DLD1 (cell line): ENCODE measurements around the gene MKI67.
"Not testable (repeated sequence)": the region's sequence is repeated elsewhere in the genome, so short reads cannot be mapped to it uniquely, and the experiment has no call there.

ENCODE experiments used
- in situ Hi-C: cut with HindIII; loops from 2 replicates; pipeline ENCODE4 v1.10.0; 2017; ENCODE audit warnings: low sequenced_read_pairs

MKI67 gene

DNA sequence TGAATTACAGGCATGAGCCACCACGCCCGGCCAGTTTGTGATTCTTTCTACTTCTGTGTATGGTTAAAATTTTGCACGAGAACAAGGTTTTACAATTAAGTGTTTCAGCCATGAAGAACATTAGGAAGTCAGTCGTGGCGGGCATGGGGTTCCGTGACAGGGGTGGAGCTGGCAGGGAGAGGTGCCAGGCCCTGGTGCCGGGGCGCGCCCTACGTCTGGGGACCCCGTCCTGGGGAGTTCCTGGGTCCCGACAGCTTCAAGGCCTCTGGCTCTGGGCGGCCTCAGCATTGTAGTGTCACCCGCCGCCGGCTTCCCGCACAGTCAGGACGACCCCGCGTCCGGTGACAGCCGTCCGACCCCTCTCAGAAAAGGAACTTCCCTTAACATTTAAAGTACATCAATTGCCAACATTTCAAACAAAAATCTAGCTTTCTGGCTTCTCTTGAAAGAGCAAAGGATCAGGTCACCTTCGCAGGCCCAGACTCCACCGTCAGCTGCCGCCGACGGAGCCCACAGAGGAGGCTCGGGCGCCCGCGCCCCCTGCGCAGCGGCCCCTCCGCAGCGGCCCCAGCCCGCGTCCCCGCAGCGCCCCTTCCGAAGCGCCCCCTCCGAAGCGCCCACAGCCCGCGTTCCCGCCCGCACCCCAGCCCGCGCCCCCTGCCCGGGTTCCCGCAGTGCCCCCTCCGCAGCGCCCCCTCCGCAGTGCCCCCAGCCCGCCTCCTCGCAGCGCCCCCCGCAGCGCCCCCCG lies 23.2 kb upstream of the MKI67 start:
- in situ Hi-C loops = no loop called here

DNA sequence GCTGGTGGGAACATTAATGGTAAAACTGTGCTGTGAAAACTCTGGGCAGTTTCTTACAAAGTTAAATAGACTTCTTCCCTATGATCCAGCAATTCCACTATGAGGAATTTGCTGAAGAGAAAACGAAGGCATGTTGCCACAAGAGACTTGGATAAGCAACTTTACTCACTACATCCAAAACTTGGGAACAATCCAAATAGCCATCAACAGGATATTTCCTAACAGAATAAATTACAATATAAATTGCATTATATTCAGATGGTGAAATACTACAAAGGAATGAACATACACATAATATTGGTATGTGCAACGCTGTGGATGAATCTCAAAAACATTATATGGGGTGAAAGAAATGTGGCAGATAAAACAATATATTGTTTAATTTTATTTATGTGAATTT lies 21.4 kb upstream of the MKI67 start:
- in situ Hi-C loops = no loop called here

DNA sequence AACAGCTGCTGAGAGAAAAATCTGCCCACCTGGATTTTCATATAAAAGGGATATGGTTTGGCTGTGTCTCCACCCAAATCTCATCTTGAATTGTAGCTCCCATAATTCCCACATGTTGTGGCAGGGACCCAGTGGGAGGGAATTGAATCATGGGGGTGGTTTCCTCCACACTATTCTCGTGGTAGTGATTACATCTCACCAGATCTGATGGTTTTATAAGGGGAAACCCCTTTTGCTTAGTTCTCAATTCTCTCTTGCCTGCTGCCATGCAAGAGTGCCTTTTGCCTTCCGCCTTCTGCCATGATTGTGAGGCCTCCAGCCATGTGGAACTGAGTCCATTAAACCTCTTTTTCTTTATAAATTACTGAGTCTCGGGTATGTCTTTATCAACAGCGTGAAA lies 20.8 kb upstream of the MKI67 start:
- in situ Hi-C loops = no loop called here

DNA sequence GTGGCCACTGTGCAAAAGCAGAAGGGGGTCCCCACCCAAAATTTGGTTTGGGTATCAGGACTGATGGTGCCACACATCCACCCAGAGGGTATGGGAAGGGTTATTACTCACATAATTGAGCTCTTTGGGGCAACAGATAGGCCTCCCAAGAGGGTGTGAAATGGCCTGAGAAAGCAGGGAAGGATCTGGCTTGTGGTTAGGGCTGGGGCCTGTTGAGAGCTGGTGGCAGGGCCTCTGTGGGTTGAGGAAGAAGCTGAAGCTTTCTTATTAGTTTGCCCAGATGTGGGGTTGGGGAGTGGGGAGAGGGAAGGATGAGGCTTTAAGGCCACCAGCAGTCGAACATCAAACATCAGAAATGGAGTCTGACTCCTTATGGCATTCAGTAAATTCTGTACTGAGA lies 18.3 kb upstream of the MKI67 start:
- in situ Hi-C loops = no loop called here

DNA sequence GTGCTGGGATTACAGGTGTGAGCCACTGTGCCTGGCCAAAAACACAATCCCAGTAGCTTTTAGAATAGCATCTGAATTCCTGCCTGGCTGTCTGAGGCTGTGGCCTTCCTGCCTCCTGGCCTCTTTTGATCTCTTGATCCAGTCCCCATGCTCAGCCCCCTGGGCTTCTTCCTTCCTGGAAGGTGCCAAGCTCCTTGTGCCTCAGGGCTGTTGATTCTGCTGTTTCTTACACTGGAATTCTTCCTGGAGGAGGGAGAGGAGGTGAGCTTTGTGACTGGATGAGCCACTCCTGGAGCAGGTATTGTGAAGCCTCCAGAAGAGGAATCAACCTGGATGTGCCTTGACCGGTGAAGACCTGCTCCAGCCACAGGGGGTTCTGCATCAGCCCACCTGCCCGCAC lies 17.3 kb upstream of the MKI67 start:
- in situ Hi-C loops = no loop called here

DNA sequence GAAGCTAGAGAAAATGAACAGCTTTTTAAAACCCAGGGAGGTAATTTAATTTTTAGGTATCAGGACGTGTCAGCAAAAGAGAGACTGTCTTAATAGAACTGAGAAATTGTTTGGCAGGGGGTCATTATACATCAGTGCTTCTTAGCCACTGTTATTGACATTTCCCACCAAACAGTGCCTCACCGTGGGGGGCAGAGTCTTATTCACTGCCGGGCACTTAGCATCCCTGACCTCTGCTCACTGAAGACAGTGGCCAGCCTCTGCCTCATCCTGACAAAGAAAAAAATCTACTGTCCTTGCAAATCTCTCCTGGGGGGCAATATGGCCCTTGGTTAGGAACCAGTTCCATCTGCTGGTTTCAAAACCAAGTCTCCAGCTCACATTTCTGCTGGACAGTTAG lies 14.2 kb upstream of the MKI67 start:
- in situ Hi-C loops = no loop called here

DNA sequence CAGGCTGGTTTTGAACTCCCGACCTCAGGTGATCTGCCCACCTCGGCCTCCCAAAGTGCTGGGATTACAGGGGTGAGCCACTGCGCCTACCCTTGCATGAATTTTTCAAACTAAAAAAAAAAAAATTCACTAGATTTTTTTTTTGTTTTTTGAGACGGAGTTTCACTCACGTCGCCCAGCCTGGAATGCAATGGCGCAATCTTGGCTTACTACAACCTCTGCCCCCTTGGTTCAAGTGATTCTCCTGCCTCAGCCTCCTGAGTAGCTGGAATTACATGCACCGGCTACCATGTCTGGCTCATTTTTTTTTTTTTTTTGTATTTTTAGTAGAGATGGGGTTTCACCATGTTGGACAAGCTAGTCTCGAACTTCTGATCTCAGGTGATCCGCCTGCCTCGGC lies 12.2 kb upstream of the MKI67 start:
- in situ Hi-C loops = not testable (repeated sequence)

DNA sequence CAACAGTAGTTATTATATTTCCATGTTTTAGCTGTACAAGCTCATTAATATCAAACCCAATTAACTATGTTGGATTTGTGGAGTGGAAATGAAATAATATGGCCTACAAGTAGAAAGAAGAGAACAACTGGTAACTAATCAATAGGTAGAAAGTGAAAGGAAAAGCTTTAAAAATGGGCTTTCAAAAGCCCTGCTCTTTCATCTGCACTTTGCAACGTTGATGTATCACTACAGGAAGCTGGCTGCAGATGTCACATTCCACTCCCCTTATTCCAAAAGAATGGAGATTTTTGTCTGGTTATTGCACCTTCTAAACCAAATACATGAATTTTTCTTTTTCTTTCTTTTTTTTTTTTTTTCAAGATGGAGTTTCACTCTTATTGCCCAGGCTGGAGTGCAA lies 11.7 kb upstream of the MKI67 start:
- in situ Hi-C loops = no loop called here

DNA sequence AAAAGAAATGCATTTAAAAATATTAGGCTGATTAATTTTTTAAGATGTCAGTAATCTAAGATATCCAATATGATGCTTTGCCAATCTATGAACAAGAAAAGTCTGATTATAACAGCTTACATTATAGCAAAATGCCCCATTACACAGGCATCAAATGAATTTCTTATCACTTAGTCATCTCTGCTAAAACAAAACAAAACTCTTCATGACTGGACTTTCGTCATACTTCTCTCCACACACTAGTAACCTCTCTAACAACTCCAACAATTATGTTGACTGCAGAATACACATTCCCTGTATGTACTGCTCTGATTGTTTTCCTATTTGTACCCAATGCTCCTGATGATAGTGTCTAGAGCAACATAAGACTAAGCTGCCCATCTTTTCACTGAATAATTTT lies 3.8 kb upstream of the MKI67 start:
- in situ Hi-C loops = no loop called here

DNA sequence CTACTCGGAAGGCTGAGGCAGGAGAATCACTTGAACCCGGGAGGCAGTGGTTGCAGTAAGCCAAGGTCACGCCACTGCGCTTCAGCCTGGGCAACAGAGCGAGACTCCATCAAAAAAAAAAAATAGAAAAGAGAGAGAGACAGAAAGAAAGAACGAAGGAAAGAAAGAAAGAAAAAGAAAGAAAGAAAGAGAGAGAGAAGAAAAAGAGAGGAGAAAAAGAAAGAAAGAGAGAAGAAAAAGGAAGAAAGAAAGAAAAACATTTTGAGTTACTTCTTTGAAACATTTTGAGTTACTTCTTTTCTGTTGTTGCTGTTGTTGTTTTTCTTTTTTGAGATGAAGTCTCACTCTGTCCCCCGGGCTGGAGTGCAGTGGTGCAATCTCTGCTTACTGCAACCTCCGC lies 2.4 kb upstream of the MKI67 start:
- in situ Hi-C loops = no loop called here

DNA sequence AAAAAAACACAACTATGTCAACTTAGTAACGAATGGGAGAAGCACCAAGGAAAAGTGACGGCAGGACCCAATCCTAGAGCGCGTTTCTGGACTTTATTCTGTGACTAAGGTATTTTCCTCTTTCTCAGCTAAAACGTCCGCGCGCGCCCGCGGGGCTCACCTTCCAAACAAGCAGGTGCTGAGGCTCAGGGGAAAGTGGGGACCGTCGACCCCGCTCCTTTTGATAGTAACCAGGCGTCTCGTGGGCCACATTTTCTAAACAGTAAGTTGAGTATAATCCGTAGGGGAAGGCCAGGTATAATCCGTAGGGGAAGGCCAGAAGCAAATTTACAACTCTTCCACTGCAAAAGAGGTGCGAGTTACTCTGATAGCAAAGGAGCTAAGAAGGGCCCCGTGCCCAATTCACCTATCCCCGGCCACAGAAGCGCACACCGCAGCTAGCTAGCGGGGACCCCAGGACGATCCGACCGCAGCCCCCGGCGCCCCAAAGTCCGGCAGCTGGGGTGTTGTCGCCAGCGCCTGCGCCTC lies 743 bp downstream of the MKI67 start:
- in situ Hi-C loops = no loop called here

DNA sequence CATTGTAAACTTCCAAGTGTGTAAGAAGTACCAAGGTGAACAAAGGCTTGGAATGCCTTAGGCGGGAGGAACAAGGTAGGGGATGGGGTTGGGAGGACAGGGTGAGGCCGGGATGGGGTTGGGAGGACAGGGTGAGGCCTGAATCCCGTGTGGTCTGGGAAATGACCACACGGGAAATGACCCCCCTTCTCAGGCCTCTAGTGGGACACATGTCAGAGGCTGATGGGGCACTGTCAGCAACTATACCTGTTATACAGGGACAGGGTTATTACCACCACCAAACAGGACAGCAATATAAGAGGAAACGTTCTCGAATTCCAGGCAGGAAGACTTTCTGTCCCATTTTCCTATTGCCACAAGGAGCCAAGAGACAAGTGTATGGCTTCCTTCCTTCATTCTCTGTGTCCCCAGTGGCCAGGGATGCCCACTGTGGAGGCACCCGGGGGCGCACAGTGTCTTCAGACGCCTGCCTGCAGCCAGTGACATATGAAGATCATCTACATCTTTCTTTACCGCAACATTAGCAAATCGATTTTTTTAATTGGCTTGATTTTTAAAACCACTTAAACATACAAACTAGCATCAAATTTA lies 1.3 kb downstream of the MKI67 start:
- in situ Hi-C loops = no loop called here

DNA sequence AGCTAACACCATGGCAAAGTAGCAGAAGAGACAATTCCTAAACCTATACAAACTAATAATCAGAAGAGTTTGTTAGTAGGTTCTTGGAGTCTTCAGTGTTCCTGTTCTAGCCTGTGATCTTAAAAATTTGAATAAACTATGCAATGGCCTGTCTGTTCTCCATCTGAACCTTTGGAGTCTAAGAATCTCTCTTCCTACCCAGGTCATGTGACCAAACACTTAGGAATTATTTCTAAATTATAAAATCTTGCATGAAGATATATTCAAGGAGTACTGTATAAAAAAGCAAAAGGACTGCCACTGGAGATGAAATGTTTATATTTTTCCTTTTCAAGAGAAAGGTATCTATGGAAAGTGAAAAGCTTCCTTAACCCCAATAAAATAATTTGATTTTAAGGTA lies 2.4 kb downstream of the MKI67 start:
- in situ Hi-C loops = no loop called here

DNA sequence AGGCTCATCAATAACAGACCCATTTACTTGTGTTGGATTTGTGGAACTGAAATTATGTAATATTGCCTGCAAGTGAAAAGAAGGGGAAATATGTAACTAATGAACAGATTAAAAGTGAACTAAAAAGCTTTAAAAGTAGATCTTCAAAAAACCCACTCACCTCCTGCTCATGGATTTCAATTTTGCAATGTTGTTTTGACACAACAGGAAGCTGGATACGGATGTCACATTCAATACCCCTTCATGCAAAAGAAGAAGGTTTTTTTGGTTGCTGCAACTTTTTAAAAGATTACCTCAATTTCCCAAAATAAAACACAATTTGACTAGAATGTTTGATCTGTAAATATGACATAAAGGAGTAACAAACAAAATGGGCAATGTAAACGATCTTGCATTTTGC lies 3.3 kb downstream of the MKI67 start:
- in situ Hi-C loops = no loop called here

DNA sequence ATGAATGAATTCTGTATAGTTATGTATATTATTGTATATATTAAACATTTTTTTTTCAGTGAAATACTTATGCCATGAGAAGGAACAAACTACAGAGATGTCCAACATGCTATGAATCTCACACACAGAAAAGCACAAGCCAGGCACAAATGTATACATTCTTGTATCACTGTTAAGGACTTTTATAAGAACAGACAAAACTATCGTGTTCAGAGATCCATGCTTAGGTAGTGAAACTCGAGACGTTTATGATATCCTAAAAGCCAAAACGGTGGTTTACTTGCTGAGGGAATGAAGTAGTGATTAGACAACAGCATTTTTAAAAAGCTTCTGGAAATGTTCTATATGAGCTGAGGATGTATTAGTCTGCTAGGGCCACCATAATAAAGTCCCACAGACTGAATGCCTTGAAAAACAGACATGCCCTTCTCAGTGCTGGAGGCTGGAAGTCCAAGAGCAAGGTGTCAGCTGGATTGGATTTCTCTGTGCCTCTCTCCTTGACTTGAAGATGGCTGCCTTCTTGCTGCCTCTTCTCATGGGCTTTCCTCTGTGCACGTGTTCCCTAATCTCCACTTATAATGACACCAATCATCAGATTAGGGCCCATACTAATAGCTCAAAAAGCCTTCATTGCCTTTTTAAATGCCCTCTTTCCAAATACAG lies 4.3 kb downstream of the MKI67 start:
- in situ Hi-C loops = no loop called here

DNA sequence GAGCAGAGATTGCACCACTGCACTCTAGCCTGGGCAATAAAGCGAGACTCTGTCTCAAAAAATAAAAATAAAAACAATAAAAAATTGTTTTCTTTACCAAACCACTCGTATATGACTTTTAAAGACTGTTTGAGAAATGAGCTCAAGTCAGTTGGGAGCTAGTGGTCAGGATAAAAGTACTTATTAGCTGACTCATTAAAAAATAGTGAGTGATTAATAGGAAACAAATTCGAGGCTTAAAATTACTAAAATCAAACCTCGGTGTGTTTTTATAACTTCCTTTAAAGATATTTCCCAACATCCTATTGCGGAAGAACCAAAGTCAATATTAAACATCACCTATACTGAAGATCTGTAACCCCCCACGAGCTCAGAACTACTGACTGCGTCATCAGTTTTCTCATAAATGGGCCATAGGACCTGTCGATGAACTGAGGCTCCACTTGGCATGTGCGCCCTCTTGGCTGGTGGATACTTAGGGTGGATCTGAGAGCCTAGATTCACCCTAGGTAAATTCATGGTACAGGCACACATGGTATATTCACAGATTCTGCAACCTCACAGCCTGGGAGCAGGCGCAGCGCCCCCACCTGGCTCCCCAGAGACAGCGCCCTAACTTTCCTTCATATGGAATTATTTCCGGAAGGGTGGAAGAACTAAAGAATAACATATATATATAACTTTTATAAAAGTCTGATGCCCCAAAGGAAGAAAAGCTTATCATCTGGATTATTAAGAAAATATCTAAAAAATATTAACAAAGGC lies 9.2 kb downstream of the MKI67 start:
- in situ Hi-C loops = no loop called here

DNA sequence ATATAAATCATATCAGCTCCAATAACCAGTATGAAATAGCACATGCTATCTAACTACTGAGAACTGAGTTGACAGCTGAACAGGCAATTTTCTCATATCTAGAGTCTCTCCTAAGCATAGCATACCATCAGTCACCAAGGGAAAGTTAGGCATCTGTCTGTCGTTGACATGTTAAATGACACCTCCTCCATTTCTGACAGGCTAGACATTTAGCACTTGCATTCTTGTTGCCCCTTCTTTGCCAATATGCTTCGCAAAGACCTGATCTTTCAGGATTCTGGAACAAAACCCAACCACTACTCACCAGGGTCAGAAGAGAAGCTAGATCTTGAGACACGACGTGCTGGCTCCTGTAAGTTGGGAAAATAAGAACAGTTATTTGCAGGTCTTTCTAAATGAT lies 10.0 kb downstream of the MKI67 start:
- in situ Hi-C loops = no loop called here

DNA sequence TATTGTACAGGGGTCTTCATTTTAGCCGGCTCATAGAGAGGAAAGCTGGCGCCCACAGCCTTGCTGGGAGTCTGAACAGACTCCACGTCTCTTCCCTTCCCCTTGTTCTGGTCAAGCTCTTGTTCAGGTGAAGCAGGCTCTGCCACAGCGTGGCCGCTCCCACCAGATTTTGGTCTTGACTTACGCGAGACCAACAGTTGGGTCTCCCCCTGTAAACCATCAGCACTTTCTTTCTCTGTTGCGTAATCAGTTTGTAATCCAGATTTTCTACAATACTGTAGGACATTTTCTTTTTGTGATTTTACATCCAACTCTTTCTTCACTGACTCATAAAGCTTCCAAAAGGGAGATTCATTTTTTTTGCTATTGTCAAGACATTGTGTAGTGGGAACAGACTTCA lies 10.9 kb downstream of the MKI67 start:
- in situ Hi-C loops = no loop called here

DNA sequence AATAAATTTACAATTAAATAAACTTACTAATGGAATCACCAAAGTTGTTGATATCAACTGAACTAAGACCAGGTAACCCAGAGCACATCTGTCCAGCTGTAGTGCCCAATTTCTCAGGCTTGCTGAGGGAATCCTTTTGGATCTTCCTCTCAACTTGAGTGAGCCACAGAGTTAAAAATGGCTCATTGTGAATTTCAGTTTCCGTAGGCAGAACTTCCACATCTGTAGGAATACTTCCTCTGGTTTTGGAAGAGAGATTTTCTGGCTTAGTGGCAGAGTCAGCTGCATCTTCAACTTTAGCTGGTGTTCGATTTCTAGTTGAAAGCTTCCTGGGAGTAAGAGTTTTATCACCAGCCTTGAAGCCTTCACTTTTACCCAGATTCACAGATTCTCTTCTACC lies 11.3 kb downstream of the MKI67 start:
- in situ Hi-C loops = no loop called here

DNA sequence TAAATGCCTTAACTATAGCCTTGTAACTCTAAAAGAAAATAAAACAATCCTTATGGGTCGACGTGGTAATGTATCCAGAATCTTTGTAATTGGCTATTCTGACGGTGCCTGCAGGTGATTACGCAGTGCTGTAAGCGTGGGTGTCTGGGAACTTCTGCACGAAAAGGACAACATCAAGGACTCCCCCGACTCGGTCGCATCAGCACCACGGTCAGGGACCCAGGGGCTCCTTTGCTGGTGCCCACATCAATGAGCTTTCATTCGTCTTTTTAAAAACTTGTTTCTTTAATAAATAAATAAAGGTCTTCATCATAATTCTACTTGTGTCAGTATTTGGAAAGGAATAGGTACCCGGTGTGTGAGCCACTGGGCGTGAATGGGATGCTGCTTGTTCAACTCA lies 13.2 kb downstream of the MKI67 start:
- in situ Hi-C loops = no loop called here

DNA sequence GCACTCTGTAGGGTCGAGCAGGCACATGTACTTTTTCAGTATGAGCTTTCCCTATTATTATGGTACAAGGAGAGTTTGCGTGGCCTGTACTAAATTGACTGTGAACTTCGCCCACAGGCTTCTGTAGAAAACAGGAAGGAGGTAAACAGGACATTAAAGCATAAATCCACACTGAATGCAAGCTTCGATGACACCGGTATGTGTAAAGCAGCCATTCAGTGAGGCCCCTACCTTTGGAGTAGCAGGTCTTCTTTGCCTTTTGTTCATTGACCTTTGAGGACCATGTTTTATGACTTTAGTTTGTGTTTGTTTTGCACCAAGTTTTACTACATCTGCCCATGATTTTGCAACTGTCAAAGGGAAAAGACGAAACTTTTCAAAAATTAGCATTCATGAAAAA lies 14.5 kb downstream of the MKI67 start:
- in situ Hi-C loops = no loop called here

DNA sequence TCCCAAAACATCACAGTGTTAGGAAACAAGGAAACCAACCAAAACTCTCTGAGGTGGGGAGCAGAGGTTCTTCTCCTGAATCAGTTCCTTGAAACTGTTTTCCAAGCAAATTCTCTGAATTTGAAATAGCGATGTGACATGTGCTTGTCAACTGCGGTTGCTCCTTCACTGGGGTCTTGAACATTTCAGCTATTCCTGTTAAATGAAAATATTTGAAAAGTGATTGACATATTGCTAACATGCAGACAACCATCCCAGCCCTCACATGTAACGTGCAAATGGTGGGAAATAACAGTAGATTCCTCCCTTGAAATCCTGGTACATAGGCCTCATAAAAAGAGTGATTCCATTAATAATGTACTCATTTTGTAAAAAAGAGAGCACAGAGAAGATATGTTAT lies 15.9 kb downstream of the MKI67 start:
- in situ Hi-C loops = no loop called here
